ENCODE measurements around the gene LIPC. TPM values are rescaled to one million over a fixed set of nuclear protein-coding genes. Genes with fewer than 3 reads are reported as not detected.
A peak's percentile ranks its signal among the peaks of the same experiment; 100 is the strongest.

Gene LIPC
- total RNA-seq, 3 donors from 2014 or later (not counting 1 experiment from before 2014, with no cell fraction given): 5.3 to 7.1 (median 5.3) TPM

GRCh38 chr15:58477170-58477569, 45.4 kb downstream of the LIPC start:
- no peaks in the 10 kb centered on the region for H3K27me3 Mint-ChIP-seq (ENCODE audit: low read depth in 2 of 2)
- no peaks in the 10 kb centered on the region for H3K36me3 Mint-ChIP-seq
- no peaks in the 10 kb centered on the region for H3K9me3 Mint-ChIP-seq
- TF ChIP-seq CTCF (IDR thresholded peaks at IDR 0.05): no peak
- peaks cover 56 to 67% of the 10 kb centered on the region in 2 donors for H3K4me1 Mint-ChIP-seq
- Histone ChIP-seq H3K27ac (ENCODE audit: low read length) (peak overlapping the region; percentile 24), H3K36me3 (ENCODE audit: control insufficient read depth, insufficient read depth, low read length) (no peaks in the 10 kb centered on the region), H3K9me3 (ENCODE audit: control insufficient read depth, insufficient read depth, low read length) (no peaks in the 10 kb centered on the region), H3K4me3 (ENCODE audit: low read length) (no peak overlapping the region), H3K4me1 (ENCODE audit: control insufficient read depth, insufficient read depth, low read length) (peaks cover 59% of the 10 kb centered on the region), H3K27me3 (ENCODE audit: control insufficient read depth, insufficient read depth, low read length) (no peaks in the 10 kb centered on the region)
- 2% methylated on average over 4 of the region's 4 CpGs for WGBS (ENCODE audit: insufficient coverage)
- DNase-seq (no peak), ATAC-seq (no peak)
- intact Hi-C loops (cut with micrococcal nuclease): loop anchor here (10.0 kb wide), 2 partner anchors 78 to 278 kb away; no protein-coding TSS in a partner anchor
- H3K4me3 Mint-ChIP-seq: peak overlapping the region; percentile 11
- peak overlapping the region; percentile 88 to 91 for H3K27ac Mint-ChIP-seq

GRCh38 chr15:58478035-58478434, 46.2 kb downstream of the LIPC start:
- no peak overlapping the region for H3K4me3 Mint-ChIP-seq
- 100% methylated on average over 2 of the region's 3 CpGs for WGBS (ENCODE audit: insufficient coverage)
- H3K9me3 Mint-ChIP-seq: no peaks in the 10 kb centered on the region
- peaks cover 54 to 64% of the 10 kb centered on the region in 2 donors for H3K4me1 Mint-ChIP-seq
- H3K4me3 ChIP-seq (ENCODE audit: low read length): no peak overlapping the region
- DNase-seq (no peak), ATAC-seq (no peak)
- TF ChIP-seq CTCF (IDR thresholded peaks at IDR 0.05): no peak
- no peak overlapping the region for H3K27ac ChIP-seq (ENCODE audit: low read length)
- H3K4me1 ChIP-seq (ENCODE audit: control insufficient read depth, insufficient read depth, low read length): peaks cover 50% of the 10 kb centered on the region
- H3K27me3 ChIP-seq (ENCODE audit: control insufficient read depth, insufficient read depth, low read length): no peaks in the 10 kb centered on the region
- H3K36me3 Mint-ChIP-seq: no peaks in the 10 kb centered on the region
- no peaks in the 10 kb centered on the region for H3K27me3 Mint-ChIP-seq (ENCODE audit: low read depth in 2 of 2)
- H3K9me3 ChIP-seq (ENCODE audit: control insufficient read depth, insufficient read depth, low read length): no peaks in the 10 kb centered on the region
- intact Hi-C loops (cut with micrococcal nuclease): loop anchor here (10.0 kb wide), 2 partner anchors 77 to 277 kb away; no protein-coding TSS in a partner anchor
- H3K27ac Mint-ChIP-seq: peak overlapping the region; percentile 88 to 91
- no peaks in the 10 kb centered on the region for H3K36me3 ChIP-seq (ENCODE audit: control insufficient read depth, insufficient read depth, low read length)

- intact Hi-C loops (cut with micrococcal nuclease): loop anchor here (10.0 kb wide), 2 partner anchors 76 to 276 kb away; no protein-coding TSS in a partner anchor
- H3K27ac Mint-ChIP-seq: peak overlapping the region; percentile 27 to 91
- H3K4me1 Mint-ChIP-seq: peaks cover 54 to 64% of the 10 kb centered on the region in 2 donors
Measured at GRCh38 chr15:58478579-58478978, 46.8 kb downstream of the LIPC start.

More at GRCh38 chr15:58478579-58478978, 46.8 kb downstream of the LIPC start:
- no peaks in the 10 kb centered on the region for H3K27me3 Mint-ChIP-seq (ENCODE audit: low read depth in 2 of 2)
- no peaks in the 10 kb centered on the region for H3K27me3 ChIP-seq (ENCODE audit: control insufficient read depth, insufficient read depth, low read length)
- no peak overlapping the region for H3K4me3 ChIP-seq (ENCODE audit: low read length)
- WGBS (ENCODE audit: insufficient coverage): 98% methylated on average over 3 of the region's 3 CpGs
- no peaks in the 10 kb centered on the region for H3K9me3 Mint-ChIP-seq
- no peaks in the 10 kb centered on the region for H3K36me3 ChIP-seq (ENCODE audit: control insufficient read depth, insufficient read depth, low read length)
- no peak for TF ChIP-seq CTCF (IDR thresholded peaks at IDR 0.05)
- no peak for ATAC-seq
- H3K36me3 Mint-ChIP-seq: no peaks in the 10 kb centered on the region
- H3K9me3 ChIP-seq (ENCODE audit: control insufficient read depth, insufficient read depth, low read length): no peaks in the 10 kb centered on the region
- H3K4me1 ChIP-seq (ENCODE audit: control insufficient read depth, insufficient read depth, low read length): peaks cover 47% of the 10 kb centered on the region
- H3K4me3 Mint-ChIP-seq: no peak overlapping the region
- no peak for DNase-seq
- H3K27ac ChIP-seq (ENCODE audit: low read length): no peak overlapping the region
